GM12864 (cell line): ENCODE measurements around the gene HERC2.
A peak's percentile ranks its signal among the peaks of the same experiment; 100 is the strongest.
"Not testable (repeated sequence)": the region's sequence is repeated elsewhere in the genome, so short reads cannot be mapped to it uniquely, and the experiment has no call there.

Experiments
- DNase-seq: peaks from one replicate; pipeline ENCODE4 v3.0.0-alpha.2; 2011; ENCODE audit warnings: low read depth
- H3K4me3 ChIP-seq: 2 replicates; pipeline ENCODE4 v1.5.1; 2011; ENCODE audit warnings: mild to moderate bottlenecking, low read depth, low read length, control low read depth
- TF ChIP-seq, protein P1 (sequence below): IDR thresholded peaks from 2 replicates; pipeline ENCODE4 v1.5.1; 2011; ENCODE audit warnings: low read depth, mild to moderate bottlenecking, moderate library complexity, low read length, control low read depth, inconsistent platforms; ENCODE audit errors: missing control alignments

HERC2 gene

DNA sequence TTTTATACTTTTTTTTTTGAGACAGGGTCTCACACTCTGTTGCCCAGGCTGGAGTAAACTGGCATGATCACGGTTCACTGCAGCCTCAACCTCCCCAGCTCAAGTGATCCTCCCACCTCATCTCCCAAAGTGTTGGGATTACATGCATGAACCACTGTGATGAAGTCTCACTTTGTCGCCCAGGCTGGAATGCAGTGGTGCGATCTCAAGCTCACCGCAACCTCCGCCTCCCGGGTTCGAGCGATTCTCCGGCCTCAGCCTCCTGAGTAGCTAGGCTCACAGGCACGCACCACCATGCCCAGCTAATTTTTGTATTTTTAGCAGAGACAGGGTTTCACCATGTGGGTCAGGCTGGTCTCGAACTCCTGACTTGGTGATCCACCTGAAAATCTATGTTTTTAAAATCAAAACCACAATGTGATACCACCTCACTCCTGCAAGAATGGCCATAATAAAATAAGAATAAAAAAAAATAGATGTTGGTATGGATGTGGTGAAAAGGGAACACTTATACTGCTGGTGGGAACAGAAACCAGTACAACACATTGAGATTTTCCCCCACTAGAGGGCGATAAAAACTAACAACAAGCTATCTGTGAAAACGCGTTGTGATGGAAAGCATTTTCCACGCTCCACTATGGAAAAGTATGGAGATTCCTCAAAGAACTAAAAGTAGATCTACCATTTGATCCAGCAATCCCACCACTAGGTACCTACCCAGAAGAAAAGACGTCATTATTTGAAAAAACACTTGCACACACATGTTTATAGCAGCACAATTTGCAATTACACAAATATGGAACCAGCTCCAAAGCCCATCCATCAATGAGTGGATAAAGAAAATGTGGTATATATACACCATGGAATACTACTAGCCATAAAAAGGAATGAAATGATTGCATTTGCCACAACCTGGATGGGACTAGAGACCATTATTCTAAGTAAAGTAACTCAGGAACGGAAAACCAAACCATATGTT lies 196.0 kb downstream of the HERC2 start:
- TF ChIP-seq, protein P1, sequence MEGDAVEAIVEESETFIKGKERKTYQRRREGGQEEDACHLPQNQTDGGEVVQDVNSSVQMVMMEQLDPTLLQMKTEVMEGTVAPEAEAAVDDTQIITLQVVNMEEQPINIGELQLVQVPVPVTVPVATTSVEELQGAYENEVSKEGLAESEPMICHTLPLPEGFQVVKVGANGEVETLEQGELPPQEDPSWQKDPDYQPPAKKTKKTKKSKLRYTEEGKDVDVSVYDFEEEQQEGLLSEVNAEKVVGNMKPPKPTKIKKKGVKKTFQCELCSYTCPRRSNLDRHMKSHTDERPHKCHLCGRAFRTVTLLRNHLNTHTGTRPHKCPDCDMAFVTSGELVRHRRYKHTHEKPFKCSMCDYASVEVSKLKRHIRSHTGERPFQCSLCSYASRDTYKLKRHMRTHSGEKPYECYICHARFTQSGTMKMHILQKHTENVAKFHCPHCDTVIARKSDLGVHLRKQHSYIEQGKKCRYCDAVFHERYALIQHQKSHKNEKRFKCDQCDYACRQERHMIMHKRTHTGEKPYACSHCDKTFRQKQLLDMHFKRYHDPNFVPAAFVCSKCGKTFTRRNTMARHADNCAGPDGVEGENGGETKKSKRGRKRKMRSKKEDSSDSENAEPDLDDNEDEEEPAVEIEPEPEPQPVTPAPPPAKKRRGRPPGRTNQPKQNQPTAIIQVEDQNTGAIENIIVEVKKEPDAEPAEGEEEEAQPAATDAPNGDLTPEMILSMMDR: peak; percentile 62
- peak; percentile 21 for DNase-seq
- H3K4me3 ChIP-seq: no peak overlapping the region

DNA sequence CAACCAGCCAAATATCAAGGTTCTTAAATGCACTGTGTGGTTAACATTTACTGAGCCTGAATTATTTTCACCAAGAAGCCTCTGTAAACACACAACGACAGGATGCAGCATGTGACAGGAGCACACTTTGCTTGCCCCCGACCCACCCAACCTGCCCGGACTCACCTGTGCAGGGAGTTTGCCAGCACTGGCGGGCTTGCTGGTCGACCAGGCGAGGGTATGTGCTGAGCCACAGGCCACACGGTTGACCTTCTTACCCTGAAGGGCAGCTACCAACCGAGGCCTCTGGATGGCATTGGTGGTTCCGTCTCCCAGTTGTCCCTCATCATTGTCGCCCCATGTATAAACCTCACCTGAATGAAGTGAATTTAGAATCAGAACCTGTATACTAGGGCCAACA lies 197.1 kb downstream of the HERC2 start:
- TF ChIP-seq, protein P1: no peak
- DNase-seq: no peak
- H3K4me3 ChIP-seq: no peak overlapping the region

DNA sequence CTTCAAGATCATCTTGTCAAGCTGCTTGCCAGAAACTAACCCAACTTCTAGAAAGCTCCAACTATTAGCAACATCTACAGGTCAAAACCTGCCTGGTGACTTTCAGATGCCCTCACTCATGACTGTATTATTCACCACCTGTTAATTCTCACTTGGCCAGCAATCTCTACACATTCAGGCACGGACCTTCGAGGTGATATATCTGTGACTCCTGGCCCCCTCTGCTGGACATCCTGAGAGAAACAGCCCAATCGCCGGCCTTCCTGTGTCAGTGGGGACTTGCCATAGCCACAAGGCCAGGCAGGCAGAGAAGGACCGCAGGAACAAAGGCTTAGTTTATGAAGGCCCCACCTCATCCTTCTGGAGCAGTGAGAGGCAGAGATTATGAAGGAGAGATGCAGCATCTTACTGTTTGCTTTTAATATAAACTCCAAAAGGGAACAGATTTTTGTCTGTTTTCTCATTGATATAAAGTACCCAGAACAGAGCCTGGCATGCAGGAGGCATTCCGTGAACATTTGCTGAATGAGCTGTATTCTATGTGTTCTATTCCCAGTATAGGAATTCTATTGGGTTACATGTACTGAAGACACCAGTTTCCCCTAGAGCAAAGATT lies 198.5 kb downstream of the HERC2 start:
- TF ChIP-seq, protein P1: peak; percentile 63
- H3K4me3 ChIP-seq: no peak overlapping the region
- peak; percentile 8 for DNase-seq

GRCh38 chr15:28122038-28122949 lies 199.7 kb downstream of the HERC2 start:
- TF ChIP-seq, protein P1: no peak
- H3K4me3 ChIP-seq: no peak overlapping the region
- no peak for DNase-seq

- DNase-seq: not testable (repeated sequence)
These were observed 200.4 kb downstream of the HERC2 start for GRCh38 chr15:28121577-28121976.

GRCh38 chr15:28120359-28120640 lies 201.7 kb downstream of the HERC2 start:
- no peak overlapping the region for H3K4me3 ChIP-seq
- DNase-seq: no peak
- TF ChIP-seq, protein P1: no peak

More at GRCh38 chr15:28121577-28121976, 200.4 kb downstream of the HERC2 start:
- not testable (repeated sequence) for H3K4me3 ChIP-seq

GRCh38 chr15:28118531-28118930 lies 203.4 kb downstream of the HERC2 start:
- DNase-seq: no peak
- no peak overlapping the region for H3K4me3 ChIP-seq
- TF ChIP-seq, protein P1: no peak
